Neural cell (in vitro differentiated cells): ENCODE measurements around the gene ASB1. TPM values are rescaled to one million over a fixed set of nuclear protein-coding genes. Genes with fewer than 3 reads are reported as not detected.

Source experiments
- H2AFZ ChIP-seq: fragments of 200-600, 300-800 bp; sonication (generic), shearing (Covaris generic); 2 replicates; pipeline ENCODE4 v1.6.0; 2014; ENCODE audit warnings: low read depth, mild to moderate bottlenecking, antibody characterized with exemption, low read length, moderate library complexity
- H3F3A ChIP-seq: fragments of 200-600 bp; shearing (Covaris generic); 2 replicates; pipeline ENCODE4 v1.6.1; 2016; ENCODE audit warnings: mild to moderate bottlenecking, moderate library complexity, mixed read lengths, antibody characterized with exemption, low read length; ENCODE audit not compliant: insufficient read depth, poor library complexity, severe bottlenecking
- H3K27ac ChIP-seq: fragments of 200-600, 300-800 bp; sonication (generic), shearing (Covaris generic); 2 replicates; pipeline ENCODE4 v1.5.1; 2014; ENCODE audit warnings: mild to moderate bottlenecking, low read length, moderate library complexity
- H3K27me3 ChIP-seq: fragments of 300-800, 200-600 bp; sonication (generic), shearing (Covaris generic); 2 replicates; pipeline ENCODE4 v1.6.0; 2014; ENCODE audit warnings: mild to moderate bottlenecking, low read depth, low read length, moderate library complexity; ENCODE audit not compliant: insufficient read depth
- H3K36me3 ChIP-seq: fragments of 300-800, 200-600 bp; sonication (generic), shearing (Covaris generic); 2 replicates; pipeline ENCODE4 v1.5.1; 2014; ENCODE audit warnings: mild to moderate bottlenecking, antibody characterized with exemption, low read length, moderate library complexity; ENCODE audit not compliant: insufficient read depth
- H3K4me2 ChIP-seq: fragments of 300-800, 200-600 bp; sonication (generic), shearing (Covaris generic); 2 replicates; pipeline ENCODE4 v1.6.0; 2014; ENCODE audit warnings: mild to moderate bottlenecking, low read length
- H3K4me3 ChIP-seq: fragments of 300-800, 200-600 bp; sonication (generic), shearing (Covaris generic); 2 replicates; pipeline ENCODE4 v1.5.1; 2014; ENCODE audit warnings: mild to moderate bottlenecking, low read length, moderate library complexity
- H3K79me2 ChIP-seq: fragments of 200-600 bp; shearing (Covaris generic); replicated peaks from 2 replicates; pipeline ENCODE4 v1.6.0; 2014; ENCODE audit warnings: mild to moderate bottlenecking, low read length, moderate library complexity; ENCODE audit not compliant: insufficient read depth
- H3K9ac ChIP-seq: fragments of 300-800, 200-600 bp; sonication (generic), shearing (Covaris generic); 2 replicates; pipeline ENCODE4 v1.6.1; 2016; ENCODE audit warnings: mild to moderate bottlenecking, low read length, mixed read lengths
- H3K9me2 ChIP-seq: fragments of 200-600 bp; shearing (Covaris generic); 2 replicates; pipeline ENCODE4 v1.6.1; 2016; ENCODE audit warnings: mild to moderate bottlenecking, low read length, mixed read lengths; ENCODE audit not compliant: insufficient read depth
- H3K9me3 ChIP-seq: fragments of 200-600, 300-800 bp; sonication (generic), shearing (Covaris generic); 2 replicates; pipeline ENCODE4 v1.6.1; 2016; ENCODE audit warnings: mild to moderate bottlenecking, mixed run types, low read length, moderate library complexity, mixed read lengths
- H4K20me1 ChIP-seq: fragments of 200-600 bp; shearing (Covaris generic); 2 replicates; pipeline ENCODE4 v1.6.1; 2016; ENCODE audit warnings: mild to moderate bottlenecking, mixed run types; ENCODE audit not compliant: insufficient read depth
- CTCF ChIP-seq: fragments of 450-650 bp; IDR thresholded peaks from 2 replicates; pipeline ENCODE4 v1.5.1; 2014; ENCODE audit warnings: antibody characterized with exemption, mild to moderate bottlenecking, moderate library complexity; ENCODE audit not compliant: poor library complexity, severe bottlenecking
- EP300 ChIP-seq: fragments of 450-650 bp; conservative IDR thresholded peaks from 2 replicates; pipeline ENCODE4 v1.6.1; 2014; ENCODE audit warnings: antibody characterized with exemption, mild to moderate bottlenecking, moderate library complexity; ENCODE audit not compliant: poor library complexity, severe bottlenecking
- EZH2 ChIP-seq: fragments of 200-600, 300-800 bp; shearing (Covaris generic), sonication (generic); IDR thresholded peaks from 2 replicates; pipeline ENCODE4 v1.6.1; 2014; ENCODE audit warnings: antibody characterized with exemption, low read length, borderline replicate concordance, mild to moderate bottlenecking; ENCODE audit not compliant: insufficient read depth, poor library complexity, severe bottlenecking
- MXI1 ChIP-seq: fragments of 450-650 bp; conservative IDR thresholded peaks from 2 replicates; pipeline ENCODE4 v1.6.1; 2014; ENCODE audit warnings: antibody characterized with exemption, mild to moderate bottlenecking; ENCODE audit not compliant: poor library complexity, severe bottlenecking
- POLR2AphosphoS5 ChIP-seq: IDR thresholded peaks from 2 replicates; pipeline ENCODE4 v1.6.1; 2012
- RAD21 ChIP-seq: fragments of 450-650 bp; conservative IDR thresholded peaks from 2 replicates; pipeline ENCODE4 v1.6.1; 2014; ENCODE audit warnings: antibody characterized with exemption, mild to moderate bottlenecking, moderate library complexity
- REST ChIP-seq: IDR thresholded peaks from 2 replicates; pipeline ENCODE4 v1.6.1; 2012; ENCODE audit warnings: borderline replicate concordance
- SMC3 ChIP-seq: fragments of 450-650 bp; conservative IDR thresholded peaks from 2 replicates; pipeline ENCODE4 v1.6.1; 2014; ENCODE audit warnings: antibody characterized with exemption, mild to moderate bottlenecking, moderate library complexity; ENCODE audit not compliant: poor library complexity
- TAF1 ChIP-seq: IDR thresholded peaks from 2 replicates; pipeline ENCODE4 v1.6.1; 2012; ENCODE audit warnings: low read depth
- polyA plus RNA-seq: library from polyadenylated mRNA; depleted of rRNA; stranded (reverse); fragments of >200 nt; gene quantifications from 2 replicates; pipeline ENCODE4 v1.2.3, GENCODE V29; 2014

ASB1 gene
- polyA plus RNA-seq, 1 donor from 2014 or later: 13.7 TPM

GRCh38 chr2:238425979-238426567 is 654 bp upstream of the ASB1 start:
- Histone ChIP-seq H3K9ac (peak overlapping the region; percentile 85), H3K27me3 (no peaks in the 10 kb centered on the region), H3K9me2 (no peaks in the 10 kb centered on the region), H3K9me3 (no peaks in the 10 kb centered on the region), H4K20me1 (no peaks in the 10 kb centered on the region), H3K4me3 (peak overlapping the region; percentile 92), H3K79me2 (peaks cover 29% of the 10 kb centered on the region), H3F3A (no peaks in the 10 kb centered on the region), H3K27ac (peak overlapping the region; percentile 88), H2AFZ (peak overlapping the region; percentile 65), H3K4me2 (peak overlapping the region; percentile 76), H3K36me3 (peaks cover 1% of the 10 kb centered on the region)
- no peak for TF ChIP-seq MXI1
- no peak for TF ChIP-seq CTCF
- peak; percentile 26 for TF ChIP-seq POLR2AphosphoS5
- no peak for TF ChIP-seq SMC3
- TF ChIP-seq REST: peak; percentile 13
- TF ChIP-seq EP300: peak; percentile 0
- no peak for TF ChIP-seq EZH2

GRCh38 chr2:238427435-238428162 is 872 bp downstream of the ASB1 start:
- peak overlapping the region; percentile 85 for H3K9ac ChIP-seq
- H3K9me2 ChIP-seq: no peaks in the 10 kb centered on the region
- no peaks in the 10 kb centered on the region for H4K20me1 ChIP-seq
- H3K4me2 ChIP-seq: peak overlapping the region; percentile 86
- H3K27ac ChIP-seq: peak overlapping the region; percentile 57
- H3K36me3 ChIP-seq: peaks cover 6% of the 10 kb centered on the region
- no peaks in the 10 kb centered on the region for H3K9me3 ChIP-seq
- H2AFZ ChIP-seq: peak overlapping the region; percentile 56
- peak overlapping the region; percentile 92 for H3K4me3 ChIP-seq
- no peak for TF ChIP-seq CTCF
- no peak for TF ChIP-seq REST
- TF ChIP-seq MXI1: no peak
- no peak for TF ChIP-seq RAD21
- no peak for TF ChIP-seq EZH2
- no peak for TF ChIP-seq EP300
- TF ChIP-seq SMC3: no peak
- TF ChIP-seq POLR2AphosphoS5: no peak
- TF ChIP-seq TAF1: no peak
- H3F3A ChIP-seq: no peaks in the 10 kb centered on the region
- no peaks in the 10 kb centered on the region for H3K27me3 ChIP-seq
- peaks cover 45% of the 10 kb centered on the region for H3K79me2 ChIP-seq
